CD4-positive, CD25-positive, alpha-beta regulatory T cell (primary cell): Measurements from ENCODE around the gene PRRC2A. TPM values are rescaled to one million over a fixed set of nuclear protein-coding genes. Genes with fewer than 3 reads are reported as not detected.

Experiments
- polyA plus RNA-seq, 4 donors: library from polyadenylated mRNA; unstranded; fragments of 300-500 nt; fragmentation: Illumina TruSeq; gene quantifications; one replicate each; pipeline ENCODE4 v1.2.3, GENCODE V29; 2021
- total RNA-seq: library from RNA; stranded (reverse); gene quantifications from one replicate; pipeline ENCODE4 v1.2.3, GENCODE V29; 2022

The PRRC2A gene
- total and polyA plus RNA-seq, 5 donors from 2014 or later = 2.8 to 214 (median 3.2) TPM

Other genes with a start within 250 kb of the PRRC2A start
Only the 30 nearest of the 35 such genes appear.
- 22.0 TPM for gene MICB, start 122.6 kb upstream of the PRRC2A start, total RNA-seq
- gene MICB, start 122.6 kb upstream of the PRRC2A start, polyA plus RNA-seq = 10 to 100 TPM in 3 of 4 donors, 1 to 10 TPM in 1; 7.8 to 13.7 (median 12.3) TPM
- gene MCCD1, start 91.8 kb upstream of the PRRC2A start, total RNA-seq = not detected
- not detected for gene MCCD1, start 91.8 kb upstream of the PRRC2A start, polyA plus RNA-seq
- 603 TPM for gene DDX39B, start 78.7 kb upstream of the PRRC2A start, total RNA-seq
- gene DDX39B, start 78.7 kb upstream of the PRRC2A start, polyA plus RNA-seq = 100 to 1,000 TPM; 105 to 116 (median 110) TPM
- 3.9 TPM for gene ATP6V1G2, start 74.1 kb upstream of the PRRC2A start, total RNA-seq
- gene ATP6V1G2, start 74.1 kb upstream of the PRRC2A start, polyA plus RNA-seq = 1 to 10 TPM; 1.1 to 1.8 (median 1.3) TPM
- 4.6 TPM for gene NFKBIL1, start 73.1 kb upstream of the PRRC2A start, total RNA-seq
- gene NFKBIL1, start 73.1 kb upstream of the PRRC2A start, polyA plus RNA-seq = 1 to 10 TPM; 4.7 to 9.4 (median 6.9) TPM
- 15.6 TPM for gene LTA, start 48.4 kb upstream of the PRRC2A start, total RNA-seq
- 10 to 100 TPM; 12.8 to 20.0 (median 13.9) TPM for gene LTA, start 48.4 kb upstream of the PRRC2A start, polyA plus RNA-seq
- 21.8 TPM for gene TNF, start 45.1 kb upstream of the PRRC2A start, total RNA-seq
- gene TNF, start 45.1 kb upstream of the PRRC2A start, polyA plus RNA-seq = 1 to 10 TPM in 3 of 4 donors, under 1 TPM in 1; 0.48 to 3.1 (median 2.2) TPM
- 493 TPM for gene LTB, start 38.3 kb upstream of the PRRC2A start, total RNA-seq
- 1,000 to 10,000 TPM; 1,104 to 1,480 (median 1,402) TPM for gene LTB, start 38.3 kb upstream of the PRRC2A start, polyA plus RNA-seq
- 12.9 TPM for gene LST1, start 34.4 kb upstream of the PRRC2A start, total RNA-seq
- 10 to 100 TPM in 1 of 4 donors, 1 to 10 TPM in 3; 8.0 to 10.9 (median 8.7) TPM for gene LST1, start 34.4 kb upstream of the PRRC2A start, polyA plus RNA-seq
- gene NCR3, start 27.7 kb upstream of the PRRC2A start, total RNA-seq = 8.6 TPM
- 10 to 100 TPM; 30.8 to 86.6 (median 39.2) TPM for gene NCR3, start 27.7 kb upstream of the PRRC2A start, polyA plus RNA-seq
- 9.9 TPM for gene AIF1, start 5.5 kb upstream of the PRRC2A start, total RNA-seq
- gene AIF1, start 5.5 kb upstream of the PRRC2A start, polyA plus RNA-seq = 10 to 100 TPM in 3 of 4 donors, 1 to 10 TPM in 1; 6.5 to 38.8 (median 19.3) TPM
- 213 TPM for gene BAG6, start 31.9 kb downstream of the PRRC2A start, total RNA-seq
- 10 to 100 TPM; 13.5 to 19.7 (median 18.0) TPM for gene BAG6, start 31.9 kb downstream of the PRRC2A start, polyA plus RNA-seq
- 1.7 TPM for gene APOM, start 35.2 kb downstream of the PRRC2A start, total RNA-seq
- 1 to 10 TPM; 2.5 to 4.1 (median 2.8) TPM for gene APOM, start 35.2 kb downstream of the PRRC2A start, polyA plus RNA-seq
- 18.8 TPM for gene C6orf47, start 40.1 kb downstream of the PRRC2A start, total RNA-seq
- gene C6orf47, start 40.1 kb downstream of the PRRC2A start, polyA plus RNA-seq = 10 to 100 TPM; 24.2 to 30.5 (median 27.1) TPM
- 9.8 TPM for gene GPANK1, start 44.3 kb downstream of the PRRC2A start, total RNA-seq
- 10 to 100 TPM; 21.6 to 27.3 (median 25.2) TPM for gene GPANK1, start 44.3 kb downstream of the PRRC2A start, polyA plus RNA-seq
- 141 TPM for gene CSNK2B, start 45.4 kb downstream of the PRRC2A start, total RNA-seq
- gene CSNK2B, start 45.4 kb downstream of the PRRC2A start, polyA plus RNA-seq = 100 to 1,000 TPM; 235 to 285 (median 261) TPM
- 38.8 TPM for gene LY6G5B, start 49.3 kb downstream of the PRRC2A start, total RNA-seq
- not detected for gene LY6G5B, start 49.3 kb downstream of the PRRC2A start, polyA plus RNA-seq
- gene LY6G5C, start 60.4 kb downstream of the PRRC2A start, total RNA-seq = 3.1 TPM
- gene LY6G5C, start 60.4 kb downstream of the PRRC2A start, polyA plus RNA-seq = 10 to 100 TPM in 3 of 4 donors, 1 to 10 TPM in 1; 7.4 to 19.9 (median 11.9) TPM
- 78.4 TPM for gene ABHD16A, start 82.6 kb downstream of the PRRC2A start, total RNA-seq
- gene ABHD16A, start 82.6 kb downstream of the PRRC2A start, polyA plus RNA-seq = 10 to 100 TPM; 33.4 to 43.2 (median 35.8) TPM
- gene LY6G6F, start 86.2 kb downstream of the PRRC2A start, total RNA-seq = 1.5 TPM
- gene LY6G6F, start 86.2 kb downstream of the PRRC2A start, polyA plus RNA-seq = not detected
- gene LY6G6D, start 94.6 kb downstream of the PRRC2A start, total RNA-seq = not detected
- gene LY6G6D, start 94.6 kb downstream of the PRRC2A start, polyA plus RNA-seq = not detected
- not detected for gene LY6G6C, start 101.0 kb downstream of the PRRC2A start, total RNA-seq
- gene LY6G6C, start 101.0 kb downstream of the PRRC2A start, polyA plus RNA-seq = not detected
- 10.8 TPM for gene MPIG6B, start 102.7 kb downstream of the PRRC2A start, total RNA-seq
- under 1 TPM in 1 of 4 donors, not detected in 3; 0.43 TPM for gene MPIG6B, start 102.7 kb downstream of the PRRC2A start, polyA plus RNA-seq
- gene DDAH2, start 108.6 kb downstream of the PRRC2A start, total RNA-seq = 13.6 TPM
- gene DDAH2, start 108.6 kb downstream of the PRRC2A start, polyA plus RNA-seq = 10 to 100 TPM; 16.0 to 19.8 (median 17.7) TPM
- 192 TPM for gene CLIC1, start 115.8 kb downstream of the PRRC2A start, total RNA-seq
- 100 to 1,000 TPM; 481 to 771 (median 621) TPM for gene CLIC1, start 115.8 kb downstream of the PRRC2A start, polyA plus RNA-seq
- gene MSH5, start 119.3 kb downstream of the PRRC2A start, total RNA-seq = 17.4 TPM
- gene MSH5, start 119.3 kb downstream of the PRRC2A start, polyA plus RNA-seq = 1 to 10 TPM; 1.2 to 3.3 (median 1.3) TPM
- 2.3 TPM for gene SAPCD1, start 141.9 kb downstream of the PRRC2A start, total RNA-seq
- gene SAPCD1, start 141.9 kb downstream of the PRRC2A start, polyA plus RNA-seq = not detected
- 6.8 TPM for gene VWA7, start 156.6 kb downstream of the PRRC2A start, total RNA-seq
- gene VWA7, start 156.6 kb downstream of the PRRC2A start, polyA plus RNA-seq = 1 to 10 TPM in 3 of 4 donors, under 1 TPM in 1; 0.91 to 1.2 (median 1.2) TPM
- gene VARS1, start 175.0 kb downstream of the PRRC2A start, total RNA-seq = 63.4 TPM
- gene VARS1, start 175.0 kb downstream of the PRRC2A start, polyA plus RNA-seq = 10 to 100 TPM; 27.1 to 45.1 (median 29.9) TPM
- gene LSM2, start 186.3 kb downstream of the PRRC2A start, total RNA-seq = 29.3 TPM
- 100 to 1,000 TPM in 1 of 4 donors, 10 to 100 TPM in 3; 80.0 to 122 (median 87.5) TPM for gene LSM2, start 186.3 kb downstream of the PRRC2A start, polyA plus RNA-seq